K562 (cell line): ENCODE results near the gene ADCY9.

Source experiments
- BCL6 ChIP-seq: fragments of 250-450 bp; sonication (Bioruptor Pico); IDR thresholded peaks from 2 replicates; pipeline ENCODE4 v1.4.0; 2020
- CTBP1 ChIP-seq: fragments of 450-650 bp; IDR thresholded peaks from 2 replicates; pipeline ENCODE4 v1.6.1; 2016; ENCODE audit warnings: borderline replicate concordance
- EGR1 ChIP-seq: fragments of 450-650 bp; conservative IDR thresholded peaks from 2 replicates; pipeline ENCODE4 v1.6.1; 2017; ENCODE audit warnings: mild to moderate bottlenecking
- GABPB2 ChIP-seq: fragments of 250-450 bp; sonication (Bioruptor Pico); conservative IDR thresholded peaks from 2 replicates; pipeline ENCODE4 v1.5.1; 2021; ENCODE audit warnings: mild to moderate bottlenecking
- HCFC1 ChIP-seq: IDR thresholded peaks from 2 replicates; pipeline ENCODE4 v1.6.1; 2012; ENCODE audit warnings: low read depth, low read length, improper control_type of control experiment
- HDAC2 ChIP-seq: fragments of 450-650 bp; IDR thresholded peaks from 2 replicates; pipeline ENCODE4 v1.6.1; 2016; ENCODE audit warnings: mild to moderate bottlenecking
- MAFK ChIP-seq: IDR thresholded peaks from 2 replicates; pipeline ENCODE4 v1.6.1; 2011; ENCODE audit warnings: low read length, improper control_type of control experiment
- MYNN ChIP-seq, 2 experiments: sonication (generic); formaldehyde crosslinking in 1 of 2; IDR thresholded peaks; 2 replicates each; pipeline versions ENCODE4 v1.5.0 to v1.6.1; 2016 to 2020; ENCODE audit warnings: antibody characterized with exemption in 1 of 2, missing genetic modification reagents in 1 of 2
- NFIC ChIP-seq: fragments of 450-650 bp; IDR thresholded peaks from 2 replicates; pipeline ENCODE4 v1.6.1; 2017; ENCODE audit warnings: mild to moderate bottlenecking, inconsistent platforms
- POLR2A ChIP-seq: fragments of 450-650 bp; conservative IDR thresholded peaks from 2 replicates; pipeline ENCODE4 v1.6.1; 2016
- RCOR1 ChIP-seq, 2 experiments: IDR thresholded peaks; 2 replicates each; pipeline ENCODE4 v1.6.1; 2012; ENCODE audit warnings: low read depth in 2 of 2, low read length in 2 of 2, borderline replicate concordance in 1 of 2, improper control_type of control experiment in 1 of 2
- ZBTB1 ChIP-seq: sonication (generic); formaldehyde crosslinking; IDR thresholded peaks from 2 replicates; pipeline ENCODE4 v1.8.1; 2023; ENCODE audit warnings: missing genetic modification reagents, low read depth, mild to moderate bottlenecking, borderline replicate concordance
- ZNF274 ChIP-seq: IDR thresholded peaks from 2 replicates; pipeline ENCODE4 v1.6.1; 2011; ENCODE audit warnings: low read depth, mild to moderate bottlenecking, low read length, moderate library complexity, borderline replicate concordance
- TF ChIP-seq, protein P1 (sequence below), 3 experiments: IDR thresholded peaks in 2 of 3; conservative IDR thresholded peaks in 1 of 3; 2 replicates each; pipeline ENCODE4 v1.5.1; 2011 to 2012; ENCODE audit warnings: low read length in 3 of 3, mild to moderate bottlenecking in 3 of 3, control low read depth in 2 of 3, improper control_type of control experiment in 1 of 3, inconsistent platforms in 1 of 3, low read depth in 1 of 3, mixed read lengths in 1 of 3, moderate library complexity in 1 of 3; ENCODE audit not compliant: insufficient read depth in 2 of 3

DNA sequence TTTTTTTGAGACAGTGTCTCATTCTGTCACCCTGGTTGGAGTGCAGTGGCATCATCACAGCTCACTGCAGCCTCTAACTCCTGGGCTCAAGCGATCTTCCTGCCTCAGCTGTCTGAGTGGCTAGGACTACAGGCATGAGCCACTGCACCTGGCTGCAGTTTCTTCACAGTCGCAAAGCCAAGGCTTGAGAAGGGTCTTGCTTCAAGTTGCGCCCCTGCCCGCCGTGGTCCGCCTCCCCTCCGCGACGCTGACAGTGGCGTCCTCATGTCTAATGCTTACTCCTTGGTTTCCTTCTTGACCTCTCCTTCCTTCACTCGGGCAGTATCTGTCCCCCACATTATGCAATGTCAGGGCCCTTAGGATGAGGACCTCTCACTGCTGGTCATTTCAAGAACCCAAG is 112.7 kb downstream of the ADCY9 start:
- TF ChIP-seq EGR1 (no peak), NFIC (no peak), POLR2A (no peak), CTBP1 (no peak), MYNN (IDR thresholded peaks at IDR 0.05) (no peak), MYNN (CRISPR knock-in tag; IDR thresholded peaks at IDR 0.05) (no peak), MAFK (no peak), RCOR1 (IDR thresholded peaks at IDR 0.05; ENCODE audit: borderline replicate concordance in 1 of 2, low read depth in 2 of 2, low read length in 2 of 2) (no peak), HCFC1 (no peak), ZBTB1 (CRISPR knock-in tag) (no peak), GABPB2 (CRISPR knock-in tag) (no peak), HDAC2 (no peak), BCL6 (CRISPR knock-in tag) (no peak), ZNF274 (no peak)
- TF ChIP-seq, protein P1, sequence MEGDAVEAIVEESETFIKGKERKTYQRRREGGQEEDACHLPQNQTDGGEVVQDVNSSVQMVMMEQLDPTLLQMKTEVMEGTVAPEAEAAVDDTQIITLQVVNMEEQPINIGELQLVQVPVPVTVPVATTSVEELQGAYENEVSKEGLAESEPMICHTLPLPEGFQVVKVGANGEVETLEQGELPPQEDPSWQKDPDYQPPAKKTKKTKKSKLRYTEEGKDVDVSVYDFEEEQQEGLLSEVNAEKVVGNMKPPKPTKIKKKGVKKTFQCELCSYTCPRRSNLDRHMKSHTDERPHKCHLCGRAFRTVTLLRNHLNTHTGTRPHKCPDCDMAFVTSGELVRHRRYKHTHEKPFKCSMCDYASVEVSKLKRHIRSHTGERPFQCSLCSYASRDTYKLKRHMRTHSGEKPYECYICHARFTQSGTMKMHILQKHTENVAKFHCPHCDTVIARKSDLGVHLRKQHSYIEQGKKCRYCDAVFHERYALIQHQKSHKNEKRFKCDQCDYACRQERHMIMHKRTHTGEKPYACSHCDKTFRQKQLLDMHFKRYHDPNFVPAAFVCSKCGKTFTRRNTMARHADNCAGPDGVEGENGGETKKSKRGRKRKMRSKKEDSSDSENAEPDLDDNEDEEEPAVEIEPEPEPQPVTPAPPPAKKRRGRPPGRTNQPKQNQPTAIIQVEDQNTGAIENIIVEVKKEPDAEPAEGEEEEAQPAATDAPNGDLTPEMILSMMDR (IDR thresholded peaks at IDR 0.05 in 2 of 3, conservative IDR thresholded peaks at IDR 0.05 in 1 of 3; ENCODE audit: insufficient read depth in 2 of 3, low read depth in 1 of 3, low read length in 3 of 3): no peak
